Mammary epithelial cell (primary cell): ENCODE data around the gene CA4.

Source experiments
- CTCF ChIP-seq, 2 donors: IDR thresholded peaks in 1 of 2; conservative IDR thresholded peaks in 1 of 2; 2 replicates each; pipeline ENCODE4 v1.5.1; 2011 to 2012; ENCODE audit warnings: inconsistent platforms in 2 of 2, low read length in 2 of 2, mild to moderate bottlenecking in 2 of 2, control low read depth in 1 of 2, low read depth in 1 of 2; ENCODE audit not compliant: insufficient read depth in 1 of 2; ENCODE audit errors: extremely low read depth in 1 of 2
- EZH2 ChIP-seq: IDR thresholded peaks from 2 replicates; pipeline ENCODE4 v1.6.1; 2012; ENCODE audit warnings: low read length, inconsistent platforms, borderline replicate concordance

- TF ChIP-seq CTCF (conservative IDR thresholded peaks at IDR 0.05 in 1 of 2, IDR thresholded peaks at IDR 0.05 in 1 of 2; ENCODE audit: extremely low read depth in 1 of 2, insufficient read depth in 1 of 2, low read depth in 1 of 2, low read length in 2 of 2) = no peak
- TF ChIP-seq EZH2 = no peak
Observed at GRCh38 chr17:60137731-60138130, 12.0 kb upstream of the CA4 start.
